RKO (cell line): ENCODE results near the gene CAMSAP2.
"Not testable (repeated sequence)": the region's sequence is repeated elsewhere in the genome, so short reads cannot be mapped to it uniquely, and the experiment has no call there.

ENCODE experiments used
- DNase-seq: peaks from one replicate; pipeline ENCODE4 v3.0.0-alpha.2; 2016; ENCODE audit warnings: low spot score

CAMSAP2 gene

DNA sequence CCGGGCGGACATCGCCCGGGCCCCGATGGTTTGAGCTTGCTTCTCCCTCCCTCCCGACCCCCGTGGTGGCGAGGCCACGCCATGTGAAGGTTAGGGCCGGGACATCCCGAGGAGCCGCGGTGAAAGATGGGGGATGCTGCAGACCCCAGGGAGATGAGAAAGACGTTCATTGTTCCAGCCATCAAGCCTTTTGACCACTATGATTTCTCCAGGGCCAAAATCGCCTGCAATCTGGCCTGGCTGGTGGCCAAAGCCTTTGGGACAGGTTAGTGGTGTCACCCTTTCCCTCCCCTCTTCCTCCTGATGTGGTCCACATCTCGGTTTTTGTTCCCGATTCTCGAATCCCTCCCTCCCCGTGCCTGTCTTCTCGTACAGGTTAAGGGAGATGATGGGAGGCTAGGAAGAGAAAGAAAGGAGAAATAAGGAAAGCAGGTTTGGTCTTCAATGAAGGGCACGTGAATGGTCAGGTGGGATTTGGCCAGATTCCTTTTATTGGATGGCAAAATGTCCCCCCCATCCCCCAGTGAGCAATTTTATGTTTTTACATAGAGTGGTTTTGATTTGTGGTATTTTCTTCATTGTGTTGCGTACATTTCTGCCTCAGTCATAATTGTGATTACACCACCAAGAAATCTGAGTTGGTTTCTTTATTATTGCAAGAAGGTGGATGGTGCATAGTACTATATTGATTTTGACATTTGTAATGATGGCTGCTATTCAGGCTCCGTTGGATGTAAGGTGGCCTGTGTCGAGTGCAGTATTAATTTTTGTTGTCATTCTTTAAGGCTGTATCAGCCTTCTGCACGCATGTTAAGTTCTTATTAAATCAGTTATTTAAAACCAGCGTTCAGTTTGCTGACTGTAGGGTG lies 1.2 kb downstream of the CAMSAP2 start:
- DNase-seq = peak; percentile 52

GRCh38 chr1:200740571-200741208 lies 2.0 kb downstream of the CAMSAP2 start:
- DNase-seq = peak; percentile 46

GRCh38 chr1:200741551-200742207 lies 3.0 kb downstream of the CAMSAP2 start:
- DNase-seq = peak; percentile 20

DNA sequence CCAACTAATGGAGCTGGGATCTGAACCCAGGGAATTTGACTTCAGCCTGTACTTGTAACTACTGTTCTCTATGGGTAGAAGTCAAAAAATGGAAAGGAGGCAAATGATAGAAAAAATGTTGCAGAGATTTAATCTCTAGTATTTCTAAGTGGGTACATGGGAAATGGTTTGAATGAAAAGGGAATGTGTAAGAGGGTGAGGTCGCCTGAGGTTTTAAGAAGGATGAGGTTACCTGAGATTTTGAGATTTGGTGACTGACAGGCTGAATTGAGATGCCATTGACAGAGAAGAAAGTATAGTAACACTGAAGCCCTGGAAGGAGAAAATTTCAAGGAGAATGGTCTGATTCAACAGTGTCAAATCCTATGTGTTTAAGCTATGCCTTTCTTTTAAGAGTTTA lies 5.5 kb downstream of the CAMSAP2 start:
- DNase-seq = no peak

DNA sequence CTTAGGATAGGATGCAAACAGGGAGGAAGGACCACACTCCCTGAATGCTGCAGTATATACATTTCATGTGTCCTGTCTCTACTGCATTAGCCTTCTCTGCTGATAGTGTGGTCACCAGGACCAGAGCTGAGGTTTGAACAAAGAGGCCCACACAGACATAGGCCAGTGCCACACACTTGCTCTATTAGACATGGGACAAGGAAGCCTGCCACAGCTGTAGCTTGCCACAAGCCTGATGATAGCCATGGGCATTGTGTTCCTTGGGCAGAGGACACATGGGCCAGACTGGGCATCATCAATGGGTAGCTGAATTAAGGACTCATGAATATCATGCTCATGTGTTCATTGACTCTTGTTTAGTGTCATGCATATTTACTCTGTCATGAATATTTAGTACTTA lies 10.4 kb downstream of the CAMSAP2 start:
- no peak for DNase-seq

DNA sequence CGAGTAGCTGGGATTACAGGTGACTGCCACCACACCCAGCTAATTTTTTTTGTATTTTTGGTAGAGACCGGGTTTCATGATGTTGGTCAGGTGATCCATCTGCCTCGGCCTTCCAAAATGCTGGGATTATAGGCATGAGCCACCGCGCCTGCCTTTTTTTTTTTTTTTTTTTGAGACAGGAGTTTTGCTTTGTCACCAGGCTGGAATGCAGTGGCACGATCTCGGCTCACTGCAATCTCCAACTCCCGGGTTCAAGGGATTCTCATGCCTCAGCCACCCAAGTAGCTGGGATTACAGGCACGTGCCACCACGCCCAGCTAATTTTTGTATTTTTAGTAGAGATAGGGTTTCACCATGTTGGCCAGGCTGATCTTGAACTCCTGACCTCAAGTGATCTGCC lies 12.1 kb downstream of the CAMSAP2 start:
- DNase-seq = not testable (repeated sequence)

GRCh38 chr1:200751717-200752116 lies 13.0 kb downstream of the CAMSAP2 start:
- DNase-seq = peak; percentile 64

DNA sequence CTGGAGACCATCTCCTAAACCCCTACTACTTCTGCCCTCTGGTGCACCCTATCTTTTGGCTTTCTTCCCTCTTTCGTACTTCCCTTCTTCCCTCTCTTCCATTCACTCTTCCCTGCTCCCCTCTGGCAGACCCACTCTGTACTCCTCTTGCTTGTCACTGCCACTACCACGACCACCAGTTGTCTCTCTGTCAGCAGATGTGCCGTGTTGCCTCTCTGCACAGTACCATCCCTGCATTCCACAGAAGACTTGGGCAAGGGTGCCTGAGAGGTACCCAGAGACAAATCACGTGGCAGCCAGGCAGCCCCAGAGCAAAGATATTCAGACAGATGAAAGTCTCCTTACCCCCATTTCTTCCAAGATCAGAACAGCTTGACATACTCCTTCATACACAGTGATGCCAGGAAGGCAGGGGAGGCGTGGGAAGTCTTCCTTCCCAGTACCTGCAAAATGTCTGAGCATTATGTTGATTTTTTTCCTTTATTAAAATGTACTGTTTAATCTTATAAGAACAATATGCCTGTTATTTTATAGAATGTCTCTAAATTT lies 15.0 kb downstream of the CAMSAP2 start:
- no peak for DNase-seq

DNA sequence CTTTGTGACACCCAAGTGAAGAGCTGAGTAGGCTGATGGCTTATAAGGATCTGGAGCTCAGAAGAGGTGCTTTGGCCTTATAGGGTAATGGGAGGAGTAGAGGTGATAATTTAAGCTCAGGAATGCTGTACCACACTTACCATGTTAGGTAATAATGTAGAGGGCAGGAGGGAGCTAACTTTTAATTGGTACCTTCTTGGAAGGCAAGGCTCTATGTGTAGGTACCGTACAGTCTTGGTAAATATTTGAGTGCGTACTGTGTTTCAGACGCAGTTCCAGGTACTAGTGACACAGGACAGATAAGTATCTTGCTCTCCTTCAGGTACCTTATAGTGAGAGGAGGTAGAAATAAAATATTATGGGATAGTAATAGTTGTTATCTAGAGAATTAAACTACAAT lies 16.8 kb downstream of the CAMSAP2 start:
- DNase-seq = no peak

DNA sequence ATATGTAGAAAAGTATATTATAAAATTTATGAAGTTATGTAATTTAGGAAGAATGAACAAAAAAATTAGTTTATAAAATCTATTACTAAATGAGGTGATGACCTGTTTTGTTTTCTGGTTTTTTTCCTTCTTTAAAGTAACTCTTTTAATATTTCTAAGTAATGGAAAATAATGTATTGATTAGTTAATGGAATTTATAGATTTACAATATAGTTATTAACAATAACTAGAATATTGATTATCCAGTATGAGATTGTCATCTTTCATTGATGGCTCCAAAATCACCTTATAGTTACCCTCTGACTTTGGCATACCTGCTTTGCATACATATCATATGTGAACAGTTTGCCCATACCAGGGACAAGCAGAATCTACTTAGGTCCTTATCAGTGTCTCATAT lies 23.4 kb downstream of the CAMSAP2 start:
- DNase-seq = no peak

DNA sequence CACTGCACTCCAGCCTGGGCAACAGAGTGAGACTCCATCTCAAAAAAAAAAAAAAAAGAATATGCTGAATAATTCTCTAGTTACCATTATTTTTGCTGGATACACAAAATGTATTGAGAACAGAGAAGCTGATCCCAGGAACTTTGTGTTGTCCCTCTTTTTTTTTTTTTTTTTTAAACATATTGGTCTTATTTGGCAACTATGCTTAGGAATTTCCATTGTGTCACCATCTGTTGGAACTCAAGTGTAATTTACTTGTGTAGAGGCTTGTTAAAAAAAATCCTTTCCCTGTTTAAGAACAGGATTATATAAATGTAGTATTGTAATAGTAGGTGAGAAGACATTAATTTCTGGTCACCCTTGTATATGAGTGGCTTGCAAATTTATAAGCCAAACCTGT lies 28.6 kb downstream of the CAMSAP2 start:
- DNase-seq = no peak

DNA sequence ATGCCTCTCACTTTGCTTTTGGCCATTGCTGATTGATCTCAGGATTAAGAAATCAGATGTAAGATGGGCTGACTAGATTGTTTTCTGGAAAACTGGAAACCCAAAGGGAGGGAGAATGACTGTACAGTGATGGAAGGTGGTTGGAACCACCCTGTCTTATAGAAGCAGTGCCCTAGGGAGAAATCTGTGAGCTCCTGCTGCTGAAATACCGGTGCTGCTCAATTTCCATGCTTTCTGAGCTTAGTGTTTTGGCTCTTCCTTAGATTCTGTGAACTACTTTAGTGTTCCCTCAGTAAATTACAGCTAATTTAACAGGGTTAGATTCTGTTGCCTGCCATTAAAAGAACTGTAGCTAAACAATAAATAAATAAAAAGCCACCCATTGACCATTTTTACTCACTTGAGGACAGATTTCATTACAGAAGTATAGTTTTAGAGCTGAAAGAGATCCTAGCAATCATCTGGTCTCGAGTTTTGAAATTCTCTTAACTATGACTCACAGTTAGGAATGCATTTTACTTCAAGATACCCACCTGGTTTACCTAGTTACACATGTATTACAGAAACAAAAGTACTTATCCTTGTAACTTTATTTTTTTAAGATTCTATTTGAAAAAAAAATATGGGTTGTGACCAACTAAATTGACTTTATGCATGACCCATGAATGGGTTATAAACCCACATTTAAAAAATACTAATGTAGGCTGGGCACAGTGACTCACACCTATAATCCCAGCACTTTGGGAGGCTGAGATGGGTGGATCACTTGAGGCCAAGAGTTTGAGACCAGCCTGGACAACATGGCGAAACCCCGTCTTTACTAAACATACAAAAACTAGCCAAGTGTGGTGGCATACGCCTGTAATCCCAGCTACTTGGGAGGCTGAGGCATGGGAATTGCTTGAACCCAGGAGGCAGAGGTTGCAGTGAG lies 33.2 kb downstream of the CAMSAP2 start:
- DNase-seq = no peak

DNA sequence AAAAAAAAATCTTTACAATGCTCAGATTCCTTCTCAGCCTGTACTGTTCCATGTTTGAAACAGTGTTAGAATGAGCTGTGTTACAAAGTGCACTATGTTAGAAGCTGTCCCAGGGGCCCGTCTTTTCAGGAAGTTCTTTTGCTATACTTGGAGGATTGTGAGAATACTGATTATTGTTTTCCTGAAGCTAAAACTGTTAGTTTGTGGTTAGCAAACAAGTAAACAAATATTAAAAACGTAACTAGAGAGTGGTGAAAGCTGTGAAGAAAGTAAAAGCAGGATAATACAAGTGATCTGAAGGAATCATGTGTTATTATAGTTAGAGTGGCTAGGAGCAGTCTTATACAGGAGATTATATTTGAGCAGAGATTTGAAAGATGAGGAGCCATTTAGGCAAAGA lies 35.6 kb downstream of the CAMSAP2 start:
- DNase-seq = no peak

DNA sequence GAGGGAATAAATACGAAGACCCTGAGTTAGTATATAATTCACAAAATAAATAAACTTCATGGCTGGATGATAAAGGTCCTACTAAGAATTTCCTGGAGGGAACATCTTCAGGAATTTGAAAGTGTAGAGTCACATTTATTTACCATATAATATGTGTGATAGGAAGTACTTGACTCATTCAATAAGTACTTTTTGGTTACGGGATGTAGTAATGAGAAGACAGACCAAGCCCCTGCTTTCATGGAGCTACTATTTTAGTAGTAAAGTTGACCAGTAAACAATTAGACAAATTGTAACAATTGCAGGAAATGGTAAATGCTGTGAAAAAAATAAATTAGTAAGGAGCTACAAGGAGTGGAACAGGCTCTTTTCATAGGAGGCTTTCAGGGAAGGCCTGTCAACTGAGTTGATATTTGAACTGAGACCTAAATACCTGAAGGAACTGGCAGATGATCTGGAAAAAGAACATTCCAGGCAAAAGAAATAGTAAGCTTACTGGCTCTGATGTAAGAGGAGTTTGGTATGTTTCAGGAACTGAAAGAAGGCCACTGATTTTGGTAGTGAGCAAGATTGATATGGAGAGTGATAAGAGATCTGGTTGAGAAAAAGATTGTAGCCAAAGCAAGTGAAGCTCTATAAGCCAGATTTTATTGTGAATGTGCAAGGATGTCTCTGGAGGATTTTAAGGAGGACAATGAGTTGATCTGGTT lies 36.2 kb downstream of the CAMSAP2 start:
- DNase-seq = no peak

- DNase-seq = no peak
Measured at GRCh38 chr1:200775850-200776249, 37.2 kb downstream of the CAMSAP2 start.

DNA sequence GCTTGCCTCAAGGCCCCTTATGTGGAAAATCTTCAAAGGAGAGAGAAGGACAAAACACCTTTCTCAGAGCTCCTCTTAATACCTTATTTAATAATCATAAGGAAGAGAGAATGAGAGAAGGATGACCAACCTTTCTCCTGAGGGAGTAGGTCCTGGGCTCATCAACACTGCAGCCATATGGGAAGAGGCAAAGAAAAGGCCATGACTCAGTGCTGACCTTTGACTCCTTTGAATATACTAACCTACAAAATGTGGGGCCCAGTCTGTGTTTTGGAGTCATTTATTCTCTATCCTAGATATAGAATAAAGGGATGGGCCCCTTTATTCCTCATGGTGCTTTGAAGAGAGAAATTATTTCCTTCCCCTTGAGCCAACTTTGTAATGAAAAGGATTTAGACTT lies 38.3 kb downstream of the CAMSAP2 start:
- DNase-seq = peak; percentile 26

DNA sequence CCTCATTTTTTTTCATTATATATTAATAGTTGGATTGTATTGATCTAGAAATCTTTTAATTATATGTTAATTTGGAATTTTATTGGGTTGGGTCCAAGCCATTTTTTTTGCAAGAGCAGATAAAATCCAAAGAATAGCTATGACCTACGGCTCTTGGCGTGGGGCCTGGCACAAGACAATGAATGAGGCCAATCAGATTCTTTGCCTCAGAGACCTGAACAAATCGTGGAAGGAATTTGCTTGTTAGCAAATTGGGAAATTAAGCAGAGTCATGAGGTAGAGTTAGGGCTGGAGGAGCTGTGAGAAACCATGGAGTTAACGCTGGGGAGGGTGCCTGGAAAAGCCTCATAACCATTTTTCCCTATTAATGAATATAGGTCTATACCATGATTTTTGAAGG lies 40.1 kb downstream of the CAMSAP2 start:
- DNase-seq = no peak

GRCh38 chr1:200779326-200779725 lies 40.6 kb downstream of the CAMSAP2 start:
- DNase-seq = no peak

- DNase-seq = no peak
Measured at GRCh38 chr1:200780545-200781369, 42.1 kb downstream of the CAMSAP2 start.

DNA sequence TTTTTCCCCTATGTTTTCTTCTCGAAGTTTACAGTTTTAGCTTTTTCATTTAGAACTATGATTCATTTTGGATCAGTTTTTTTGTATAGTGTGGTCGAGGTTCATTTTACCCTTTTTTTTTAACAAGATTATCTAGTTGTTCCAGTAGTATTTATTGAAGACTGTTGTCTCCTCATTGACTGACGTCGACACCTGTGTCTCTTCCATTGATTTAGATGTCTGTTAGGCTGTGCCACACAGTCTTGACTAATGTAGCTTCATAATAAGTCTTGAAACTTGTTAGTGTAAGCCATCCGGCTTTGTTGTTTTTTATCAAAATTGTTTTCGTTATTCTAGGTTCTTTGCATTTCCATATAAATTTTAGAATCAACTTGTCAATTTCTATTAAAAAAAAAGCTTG lies 45.2 kb downstream of the CAMSAP2 start:
- DNase-seq = no peak
